ENCODE data around the gene HMG20B. TPM values are rescaled to one million over a fixed set of nuclear protein-coding genes. Genes with fewer than 3 reads are reported as not detected.

HMG20B gene
- total RNA-seq, 1 experiment from 2014 or later: 33.9 TPM

DNA sequence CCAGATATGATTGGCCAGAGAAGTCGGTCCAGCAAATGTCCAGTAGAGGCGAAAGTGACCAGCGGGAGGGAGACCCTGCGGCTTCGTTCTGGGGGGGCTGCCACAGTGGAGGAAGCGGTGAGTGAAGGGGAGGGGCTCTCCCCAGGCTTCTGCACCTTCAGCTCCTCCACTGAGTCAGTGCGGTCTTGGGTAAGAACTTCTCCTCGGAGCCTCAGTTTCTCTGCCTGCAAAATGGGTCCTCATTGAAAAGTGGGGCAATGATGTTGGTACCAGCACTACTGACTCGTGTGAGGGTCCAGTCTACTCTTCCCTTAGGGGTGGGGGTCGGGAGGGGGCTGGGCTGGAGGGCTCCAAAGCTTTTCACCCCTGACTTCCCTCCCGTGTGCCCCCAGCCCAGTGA lies 16.7 kb downstream of the HMG20B start:
- peaks cover 3% of the 10 kb centered on the region for H3K36me3 Mint-ChIP-seq (ENCODE audit: insufficient read depth, unreplicated experiment)
- Histone ChIP-seq H3K4me1 (no peaks in the 10 kb centered on the region), H3K27me3 (replicated peaks; ENCODE audit: control insufficient read depth, insufficient read depth, low read length) (no peaks in the 10 kb centered on the region), H3K36me3 (ENCODE audit: control insufficient read depth, insufficient read depth, low read length) (no peaks in the 10 kb centered on the region), H3K9me3 (0 out of 2 replicates have a peak, but pooled peaks cover 8% of the 10 kb centered on the region), H3K4me3 (ENCODE audit: low read depth, low read length) (no peak overlapping the region)
- no peak for TF ChIP-seq CTCF (IDR thresholded peaks at IDR 0.05; ENCODE audit: insufficient read depth in 1 of 2, low read depth in 1 of 2, low read length in 1 of 2, severe bottlenecking in 1 of 2, unreplicated experiment in 1 of 2)
- intact Hi-C loops (cut with micrococcal nuclease; ENCODE audit: unreplicated experiment): no loop called here
- POLR2A ChIA-PET: no interaction called here
- BruUV-seq (replicated peaks): no TSS peak
- CTCF ChIA-PET: no interaction called here
- peaks cover 2% of the 10 kb centered on the region for H3K27me3 Mint-ChIP-seq (ENCODE audit: insufficient read depth, unreplicated experiment)
- H3K9me3 Mint-ChIP-seq (ENCODE audit: unreplicated experiment): no peaks in the 10 kb centered on the region
- no peak overlapping the region for H3K4me3 Mint-ChIP-seq (ENCODE audit: unreplicated experiment)
- DNase-seq: no peak
- H3K4me1 Mint-ChIP-seq (ENCODE audit: low read depth, unreplicated experiment): no peaks in the 10 kb centered on the region
- no peak overlapping the region for H3K27ac Mint-ChIP-seq (ENCODE audit: unreplicated experiment)

DNA sequence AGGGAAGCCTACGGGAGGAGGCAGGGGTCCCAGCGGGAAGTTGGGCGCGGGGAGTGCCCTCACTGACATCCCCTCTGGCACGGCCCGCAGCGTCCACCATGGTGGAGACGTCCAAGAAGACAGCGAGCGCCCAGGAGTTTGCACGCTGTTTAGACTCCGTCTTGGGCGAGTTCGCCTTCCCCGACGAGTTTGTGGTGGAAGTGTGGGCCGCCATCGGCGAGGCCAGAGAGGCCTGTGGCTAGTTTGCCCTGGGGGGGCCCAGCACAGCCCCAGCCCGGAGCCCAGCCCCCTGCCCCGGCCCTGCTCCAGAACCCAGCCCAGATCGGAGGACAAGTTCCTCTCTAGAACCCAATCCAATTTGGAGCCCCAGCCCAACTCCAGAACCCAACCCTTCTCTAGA lies 17.2 kb downstream of the HMG20B start:
- POLR2A ChIA-PET: no interaction called here

GRCh38 chr19:3590991-3591659 lies 18.4 kb downstream of the HMG20B start:
- Mint-ChIP-seq H3K9me3 (ENCODE audit: unreplicated experiment) (no peaks in the 10 kb centered on the region), H3K4me1 (ENCODE audit: low read depth, unreplicated experiment) (no peaks in the 10 kb centered on the region), H3K4me3 (ENCODE audit: unreplicated experiment) (no peak overlapping the region), H3K27me3 (ENCODE audit: insufficient read depth, unreplicated experiment) (peaks cover 4% of the 10 kb centered on the region), H3K36me3 (ENCODE audit: insufficient read depth, unreplicated experiment) (peaks cover 5% of the 10 kb centered on the region), H3K27ac (ENCODE audit: unreplicated experiment) (no peak overlapping the region)
- no peak for DNase-seq
- Histone ChIP-seq H3K4me1 (no peaks in the 10 kb centered on the region), H3K9me3 (0 out of 2 replicates have a peak, but pooled peaks cover 8% of the 10 kb centered on the region), H3K27me3 (replicated peaks; ENCODE audit: control insufficient read depth, insufficient read depth, low read length) (no peaks in the 10 kb centered on the region), H3K36me3 (ENCODE audit: control insufficient read depth, insufficient read depth, low read length) (no peaks in the 10 kb centered on the region), H3K4me3 (ENCODE audit: low read depth, low read length) (no peak overlapping the region)
- BruUV-seq (replicated peaks): no TSS peak
- no peak for TF ChIP-seq CTCF (IDR thresholded peaks at IDR 0.05; ENCODE audit: insufficient read depth in 1 of 2, low read depth in 1 of 2, low read length in 1 of 2, severe bottlenecking in 1 of 2, unreplicated experiment in 1 of 2)
- CTCF ChIA-PET: no interaction called here
- intact Hi-C loops (cut with micrococcal nuclease; ENCODE audit: unreplicated experiment): no loop called here
- POLR2A ChIA-PET: interaction anchor here (0.5 kb wide), 1 partner anchor 13 kb away, joined by 5 read pairs; no protein-coding TSS in a partner anchor

More for the DNA sequence above, 17.2 kb downstream of the HMG20B start:
- H3K27ac Mint-ChIP-seq (ENCODE audit: unreplicated experiment): no peak overlapping the region
- intact Hi-C loops (cut with micrococcal nuclease; ENCODE audit: unreplicated experiment): no loop called here
- H3K36me3 ChIP-seq (ENCODE audit: control insufficient read depth, insufficient read depth, low read length): no peaks in the 10 kb centered on the region
- DNase-seq: no peak
- CTCF ChIA-PET: no interaction called here
- no peaks in the 10 kb centered on the region for H3K4me1 ChIP-seq
- no peaks in the 10 kb centered on the region for H3K27me3 ChIP-seq (replicated peaks; ENCODE audit: control insufficient read depth, insufficient read depth, low read length)
- no peak overlapping the region for H3K4me3 Mint-ChIP-seq (ENCODE audit: unreplicated experiment)
- peaks cover 4% of the 10 kb centered on the region for H3K27me3 Mint-ChIP-seq (ENCODE audit: insufficient read depth, unreplicated experiment)
- no peaks in the 10 kb centered on the region for H3K4me1 Mint-ChIP-seq (ENCODE audit: low read depth, unreplicated experiment)
- no peaks in the 10 kb centered on the region for H3K9me3 Mint-ChIP-seq (ENCODE audit: unreplicated experiment)
- H3K9me3 ChIP-seq: 0 out of 2 replicates have a peak, but pooled peaks cover 8% of the 10 kb centered on the region
- BruUV-seq (replicated peaks): no TSS peak
- peaks cover 5% of the 10 kb centered on the region for H3K36me3 Mint-ChIP-seq (ENCODE audit: insufficient read depth, unreplicated experiment)
- TF ChIP-seq CTCF (IDR thresholded peaks at IDR 0.05; ENCODE audit: insufficient read depth in 1 of 2, low read depth in 1 of 2, low read length in 1 of 2, severe bottlenecking in 1 of 2, unreplicated experiment in 1 of 2): no peak
- no peak overlapping the region for H3K4me3 ChIP-seq (ENCODE audit: low read depth, low read length)

Data from Caco-2 (cell line).